K562 (cell line): ENCODE data around the gene ZNF408. TPM values are rescaled to one million over a fixed set of nuclear protein-coding genes. Genes with fewer than 3 reads are reported as not detected.
A peak's percentile ranks its signal among the peaks of the same experiment; 100 is the strongest.

Experiments
- ATAC-seq: fragments of 200-7000 bp; cut with Tn5 transposase; 3 replicates; pipeline ENCODE4 v1.9.1; 2020; ENCODE audit warnings: moderate library complexity
- BruUV-seq: library from RNA; stranded (reverse); fragments of 400-500 nt; replicated peaks from 2 replicates; lab custom pipeline; 2021; lab: Mats Ljungman, UMichigan
- CTCF ChIA-PET: fragments of 300-600 bp; formaldehyde crosslinking; extraction: SDS; loops from one replicate; lab custom pipeline; 2021; ENCODE audit warnings: low intra/inter-chr PET ratio; lab: Yijun Ruan, JAX
- POLR2A ChIA-PET: fragments of 300-600, 350-650 bp; sonication (Branson Sonifier 250); formaldehyde crosslinking; extraction: SDS; loops from one replicate; lab custom pipeline; 2021; ENCODE audit warnings: antibody characterized with exemption, inconsistent platforms; lab: Yijun Ruan, JAX
- DNase-seq, 4 experiments: peaks; one replicate each; pipeline versions ENCODE4 v3.0.0 to v3.0.0-alpha.2; 2011 to 2018; ENCODE audit warnings: low spot score in 3 of 4, mixed read lengths in 3 of 4; ENCODE audit errors: extremely low read depth in 1 of 4
- FAIRE-seq: peaks from 2 replicates; lab custom pipeline; 2011; peaks lifted over from hg19 to GRCh38; lab: Jason Lieb, UNC
- H2AFZ ChIP-seq: 2 replicates; pipeline ENCODE4 v1.6.0; 2011; ENCODE audit warnings: low read depth, low read length, control low read depth, inconsistent platforms
- H3K27ac ChIP-seq: fragments of 200-600 bp; 3 replicates; pipeline ENCODE4 v1.8.0; 2011; ENCODE audit warnings: low read depth, mild to moderate bottlenecking, control low read depth, inconsistent platforms, low read length, moderate library complexity, mixed read lengths; ENCODE audit errors: extremely low read depth
- H3K27me3 ChIP-seq, 2 experiments: fragments of 300-600 bp in 1 of 2; 2 replicates in 1 of 2; 3 replicates in 1 of 2; pipeline versions ENCODE4 v1.6.0 to v1.8.0; 2011; ENCODE audit warnings: inconsistent platforms in 2 of 2, low read length in 2 of 2, mild to moderate bottlenecking in 1 of 2, mixed read lengths in 1 of 2, moderate library complexity in 1 of 2; ENCODE audit not compliant: control insufficient read depth in 2 of 2, insufficient read depth in 2 of 2
- H3K36me3 ChIP-seq: fragments of 300-600 bp; 3 replicates; pipeline ENCODE4 v1.8.0; 2011; ENCODE audit warnings: mild to moderate bottlenecking, low read length, inconsistent platforms; ENCODE audit not compliant: control insufficient read depth, insufficient read depth
- H3K4me1 ChIP-seq, 2 experiments: fragments of 200-600 bp in 1 of 2; replicated peaks in 1 of 2; 2 replicates in 1 of 2; 3 replicates in 1 of 2; pipeline versions ENCODE4 v1.5.1 to v1.8.0; 2011; ENCODE audit warnings: inconsistent platforms in 2 of 2, low read length in 2 of 2, mild to moderate bottlenecking in 1 of 2, mixed read lengths in 1 of 2, moderate library complexity in 1 of 2; ENCODE audit not compliant: control insufficient read depth in 2 of 2, insufficient read depth in 2 of 2
- H3K4me2 ChIP-seq: 2 replicates; pipeline ENCODE4 v1.6.1; 2011; ENCODE audit warnings: low read length, control low read depth, inconsistent platforms, mixed read lengths; ENCODE audit not compliant: insufficient read depth
- H3K4me3 ChIP-seq: fragments of 200-600 bp; sonication (generic), shearing (Covaris generic); 2 replicates; pipeline ENCODE4 v1.5.1; 2016; ENCODE audit warnings: control low read depth, inconsistent platforms
- H3K79me2 ChIP-seq: fragments of 200-600 bp; 3 replicates; pipeline ENCODE4 v1.8.0; 2011; ENCODE audit warnings: low read length, inconsistent platforms; ENCODE audit not compliant: control insufficient read depth, insufficient read depth
- H3K9ac ChIP-seq, 2 experiments: 2 replicates each; pipeline versions ENCODE4 v1.6.0 to v1.6.1; 2011; ENCODE audit warnings: low read depth in 2 of 2, low read length in 2 of 2, control low read depth in 1 of 2, inconsistent platforms in 1 of 2, mild to moderate bottlenecking in 1 of 2, mixed read lengths in 1 of 2; ENCODE audit not compliant: insufficient read depth in 1 of 2
- H3K9me1 ChIP-seq: one replicate; pipeline ENCODE4 v1.6.0; 2011; ENCODE audit warnings: inconsistent platforms, mild to moderate bottlenecking, low read length, moderate library complexity; ENCODE audit not compliant: control insufficient read depth, insufficient read depth
- H3K9me3 ChIP-seq: replicated peaks from 2 replicates; pipeline ENCODE4 v1.5.1; 2011; ENCODE audit warnings: low read depth, low read length, inconsistent platforms; ENCODE audit not compliant: control insufficient read depth, insufficient read depth
- H4K20me1 ChIP-seq: replicated peaks from 2 replicates; pipeline ENCODE4 v1.6.1; 2011; ENCODE audit warnings: low read length, inconsistent platforms, mixed read lengths; ENCODE audit not compliant: control insufficient read depth, insufficient read depth
- WGBS: fragments of 100-300 bp; shearing (Covaris generic); methylation state at CpG from one replicate; pipeline ENCODE4 v1.1.6; 2016; ENCODE audit warnings: low coverage, mixed read lengths; ENCODE audit not compliant: insufficient coverage; ENCODE audit errors: missing lambda C conversion rate; 5-methylcytosine and 5-hydroxymethylcytosine counted together
- in situ Hi-C: fragments of 300-500 bp; cut with MboI; formaldehyde crosslinking; loops from 4 replicates; pipeline ENCODE4 v1.15.0; 2018; ENCODE audit warnings: inconsistent platforms, mixed read lengths
- intact Hi-C: fragments of 100-400 bp; cut with micrococcal nuclease; formaldehyde crosslinking; loops from 2 replicates; pipeline ENCODE4 v1.14.2; 2022
- polyA plus RNA-seq, 8 experiments: library from polyadenylated mRNA; depleted of rRNA in 4 of 8; stranded (reverse) in 5 of 8; unstranded in 3 of 8; fragments of >200 nt; fragmentation: Nextera tagmentation in 2 of 8; fragmentation: Illumina TruSeq in 1 of 8; extraction: Ambion mirVana in 2 of 8; extraction: Trizol in 1 of 8; gene quantifications; 2 replicates each; pipeline versions ENCODE4 v1.2.1 to v1.2.3, GENCODE V29; 2011 to 2014; ENCODE audit warnings: inconsistent platforms in 1 of 8, missing spikeins in 1 of 8
- total RNA-seq, 7 experiments: library from RNA; depleted of rRNA in 6 of 7; stranded (reverse); fragments of >200 nt in 6 of 7; fragmentation: Illumina TruSeq in 2 of 7; extraction: Trizol in 2 of 7; gene quantifications; 2 replicates each; pipeline versions ENCODE4 v1.2.1 to v1.2.3, GENCODE V29; 2011 to 2021; ENCODE audit warnings: low replicate concordance in 1 of 7
- TF ChIP-seq, protein P1 (sequence below): fragments of 250-450 bp; sonication (Bioruptor Pico); IDR thresholded peaks from 2 replicates; pipeline ENCODE4 v1.8.0; 2022; ENCODE audit warnings: moderate library complexity, mild to moderate bottlenecking, inconsistent platforms
- TF ChIP-seq, protein P2 (sequence below): sonication (generic); formaldehyde crosslinking; IDR thresholded peaks from 2 replicates; pipeline ENCODE4 v1.8.1; 2023; ENCODE audit warnings: mild to moderate bottlenecking, missing genetic modification reagents

ZNF408 gene
- total and polyA plus RNA-seq, 9 of the 15 experiments (the other 6 are each of a cell fraction or from before 2014, with no cell fraction given), result 0.15 to 18.4 (median 7.4) TPM

DNA sequence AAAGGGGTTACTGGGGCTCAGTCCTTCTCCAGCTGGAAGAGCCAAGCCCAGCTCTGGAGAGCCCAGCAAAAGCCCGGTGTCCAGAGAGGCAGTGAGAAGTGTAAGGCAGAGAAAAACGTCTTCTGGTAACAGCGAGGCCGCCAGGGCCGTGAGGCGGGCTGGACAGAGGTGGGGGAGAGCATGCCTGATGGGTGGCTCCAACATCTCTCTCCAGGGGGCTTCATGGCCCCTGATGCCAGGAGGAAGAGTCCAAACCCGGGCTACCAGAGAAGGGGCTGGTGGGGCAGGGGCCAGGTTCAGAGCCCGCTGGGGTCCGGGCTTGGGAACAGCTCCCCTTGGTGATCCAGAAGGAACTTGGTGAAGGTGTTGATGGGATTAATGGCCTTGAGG, 22.1 kb upstream of the ZNF408 start:
- ATAC-seq, result no peak
- Histone ChIP-seq H4K20me1 (no peaks in the 10 kb centered on the region), H3K27ac (no peak overlapping the region), H3K9ac (no peak overlapping the region), H3K4me3 (no peak overlapping the region), H3K36me3 (peaks cover 44% of the 10 kb centered on the region; the same call in 2 of the 3 replicates), H3K79me2 (no peaks in the 10 kb centered on the region), H3K4me2 (no peak overlapping the region), H3K27me3 (no peaks in the 10 kb centered on the region), H3K4me1 (peaks cover 0 to 4% of the 10 kb centered on the region in 2 experiments; a peak in 2 of 5 replicates), H2AFZ (no peak overlapping the region), H3K9me3 (no peaks in the 10 kb centered on the region), H3K9me1 (peaks cover 2% of the 10 kb centered on the region)
- no TSS peak for BruUV-seq
- FAIRE-seq, result no peak
- DNase-seq, result no peak
- in situ Hi-C loops (no loop called here), intact Hi-C loops (no loop called here)
- POLR2A ChIA-PET, result interaction anchor here (0.6 to 1.1 kb wide), 2 partner anchors 9 to 60 kb away, joined by 3 read pairs; no protein-coding TSS in a partner anchor
- TF ChIP-seq, protein P1, sequence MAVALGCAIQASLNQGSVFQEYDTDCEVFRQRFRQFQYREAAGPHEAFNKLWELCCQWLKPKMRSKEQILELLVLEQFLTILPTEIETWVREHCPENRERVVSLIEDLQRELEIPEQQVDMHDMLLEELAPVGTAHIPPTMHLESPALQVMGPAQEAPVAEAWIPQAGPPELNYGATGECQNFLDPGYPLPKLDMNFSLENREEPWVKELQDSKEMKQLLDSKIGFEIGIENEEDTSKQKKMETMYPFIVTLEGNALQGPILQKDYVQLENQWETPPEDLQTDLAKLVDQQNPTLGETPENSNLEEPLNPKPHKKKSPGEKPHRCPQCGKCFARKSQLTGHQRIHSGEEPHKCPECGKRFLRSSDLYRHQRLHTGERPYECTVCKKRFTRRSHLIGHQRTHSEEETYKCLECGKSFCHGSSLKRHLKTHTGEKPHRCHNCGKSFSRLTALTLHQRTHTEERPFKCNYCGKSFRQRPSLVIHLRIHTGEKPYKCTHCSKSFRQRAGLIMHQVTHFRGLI (CRISPR knock-in tag), result no peak
- TF ChIP-seq, protein P2, sequence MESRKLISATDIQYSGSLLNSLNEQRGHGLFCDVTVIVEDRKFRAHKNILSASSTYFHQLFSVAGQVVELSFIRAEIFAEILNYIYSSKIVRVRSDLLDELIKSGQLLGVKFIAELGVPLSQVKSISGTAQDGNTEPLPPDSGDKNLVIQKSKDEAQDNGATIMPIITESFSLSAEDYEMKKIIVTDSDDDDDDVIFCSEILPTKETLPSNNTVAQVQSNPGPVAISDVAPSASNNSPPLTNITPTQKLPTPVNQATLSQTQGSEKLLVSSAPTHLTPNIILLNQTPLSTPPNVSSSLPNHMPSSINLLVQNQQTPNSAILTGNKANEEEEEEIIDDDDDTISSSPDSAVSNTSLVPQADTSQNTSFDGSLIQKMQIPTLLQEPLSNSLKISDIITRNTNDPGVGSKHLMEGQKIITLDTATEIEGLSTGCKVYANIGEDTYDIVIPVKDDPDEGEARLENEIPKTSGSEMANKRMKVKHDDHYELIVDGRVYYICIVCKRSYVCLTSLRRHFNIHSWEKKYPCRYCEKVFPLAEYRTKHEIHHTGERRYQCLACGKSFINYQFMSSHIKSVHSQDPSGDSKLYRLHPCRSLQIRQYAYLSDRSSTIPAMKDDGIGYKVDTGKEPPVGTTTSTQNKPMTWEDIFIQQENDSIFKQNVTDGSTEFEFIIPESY (CRISPR knock-in tag), result peak; percentile 49; the same call in 1 of the 2 replicates
- CTCF ChIA-PET, result no interaction called here
- WGBS, result 73% methylated on average over 5 of the region's 9 CpGs
